GM12878 (cell line): ENCODE measurements around the gene ADGRD2. TPM values are rescaled to one million over a fixed set of nuclear protein-coding genes. Genes with fewer than 3 reads are reported as not detected.

ENCODE experiments used
- ATAC-seq: fragments of 200-7000 bp; cut with Tn5 transposase; 3 replicates; pipeline ENCODE4 v1.9.1; 2020; ENCODE audit warnings: mild to moderate bottlenecking, moderate library complexity
- BruUV-seq: library from RNA; stranded (reverse); fragments of 400-500 nt; replicated peaks from 2 replicates; lab custom pipeline; 2021; lab: Mats Ljungman, UMichigan
- CTCF ChIA-PET: fragments of 300-600 bp; sonication (Branson Sonifier 250); formaldehyde crosslinking; extraction: SDS; loops from one replicate; lab custom pipeline; 2021; ENCODE audit warnings: inconsistent platforms; lab: Yijun Ruan, JAX
- POLR2A ChIA-PET: fragments of 350-600 bp; formaldehyde crosslinking; extraction: SDS; loops from one replicate; lab custom pipeline; 2021; ENCODE audit warnings: inconsistent platforms; lab: Charles Lee
- RAD21 ChIA-PET: fragments of 300-600 bp; sonication (Branson Sonifier 250); formaldehyde crosslinking; loops from one replicate; lab custom pipeline; 2023; ENCODE audit warnings: antibody characterized with exemption; ENCODE audit not compliant: unreplicated experiment; lab: Charles Lee
- SMC1A ChIA-PET: fragments of 300-600 bp; sonication (Branson Sonifier 250); formaldehyde crosslinking; loops from one replicate; lab custom pipeline; 2023; ENCODE audit not compliant: unreplicated experiment, uncharacterized antibody; lab: Charles Lee
- DNase-seq: peaks from one replicate; pipeline ENCODE4 v3.0.0-alpha.2; 2011; ENCODE audit warnings: low read depth, low spot score
- FAIRE-seq: peaks from 3 replicates; lab custom pipeline; 2011; peaks lifted over from hg19 to GRCh38; lab: Jason Lieb, UNC
- H2AFZ ChIP-seq: 2 replicates; pipeline ENCODE4 v1.6.0; 2011; ENCODE audit warnings: low read depth, low read length, control low read depth; ENCODE audit not compliant: control insufficient read depth
- H3K27ac ChIP-seq: 2 replicates; pipeline ENCODE4 v1.5.1; 2011; ENCODE audit warnings: control low read depth; ENCODE audit not compliant: control insufficient read depth, insufficient read depth
- H3K27me3 ChIP-seq, 2 experiments: replicated peaks in 1 of 2; 2 replicates each; pipeline versions ENCODE4 v1.6.0 to v1.6.1; 2011; ENCODE audit warnings: low read length in 1 of 2; ENCODE audit not compliant: control insufficient read depth in 2 of 2, insufficient read depth in 2 of 2
- H3K36me3 ChIP-seq, 2 experiments: 2 replicates each; pipeline ENCODE4 v1.5.1; 2011; ENCODE audit warnings: low read length in 1 of 2; ENCODE audit not compliant: control insufficient read depth in 2 of 2, insufficient read depth in 2 of 2
- H3K4me1 ChIP-seq: 2 replicates; pipeline ENCODE4 v1.6.1; 2011; ENCODE audit warnings: mild to moderate bottlenecking, low read length, moderate library complexity, mixed read lengths; ENCODE audit not compliant: control insufficient read depth, insufficient read depth
- H3K4me2 ChIP-seq: 2 replicates; pipeline ENCODE4 v1.6.0; 2011; ENCODE audit warnings: control low read depth; ENCODE audit not compliant: control insufficient read depth, insufficient read depth
- H3K4me3 ChIP-seq: fragments of 200-600 bp; sonication (generic); 2 replicates; pipeline ENCODE4 v1.5.1; 2016
- H3K79me2 ChIP-seq: 2 replicates; pipeline ENCODE4 v1.6.0; 2011; ENCODE audit warnings: low read length; ENCODE audit not compliant: control insufficient read depth, insufficient read depth
- H3K9ac ChIP-seq: 2 replicates; pipeline ENCODE4 v1.8.0; 2011; ENCODE audit warnings: low read length, control low read depth, mixed read lengths; ENCODE audit not compliant: control insufficient read depth, insufficient read depth
- H3K9me3 ChIP-seq: replicated peaks from 3 replicates; pipeline ENCODE4 v1.5.1; 2011; ENCODE audit warnings: mild to moderate bottlenecking, low read length; ENCODE audit not compliant: control insufficient read depth, insufficient read depth
- H4K20me1 ChIP-seq: 2 replicates; pipeline ENCODE4 v1.6.0; 2011; ENCODE audit not compliant: control insufficient read depth, insufficient read depth
- CEBPB ChIP-seq, 2 experiments: fragments of 150-350 bp in 1 of 2; IDR thresholded peaks; 2 replicates each; pipeline ENCODE4 v1.6.1; 2012 to 2014; ENCODE audit warnings: low read depth in 2 of 2, low read length in 2 of 2, borderline replicate concordance in 1 of 2, inconsistent platforms in 1 of 2
- CEBPZ ChIP-seq: fragments of 150-350 bp; IDR thresholded peaks from 2 replicates; pipeline ENCODE4 v1.6.1; 2016; ENCODE audit warnings: low read depth, low read length
- ELK1 ChIP-seq: IDR thresholded peaks from 2 replicates; pipeline ENCODE4 v1.6.1; 2012; ENCODE audit warnings: low read depth, low read length, improper control_type of control experiment
- GABPA ChIP-seq: IDR thresholded peaks from 2 replicates; pipeline ENCODE4 v1.6.1; 2014; ENCODE audit warnings: antibody characterized with exemption, low read depth, mild to moderate bottlenecking, inconsistent platforms
- IKZF1 ChIP-seq: fragments of 450-650 bp; conservative IDR thresholded peaks from 2 replicates; pipeline ENCODE4 v1.6.1; 2017; ENCODE audit warnings: antibody characterized with exemption, mild to moderate bottlenecking
- MYC ChIP-seq: IDR thresholded peaks from 2 replicates; pipeline ENCODE4 v1.6.1; 2011; ENCODE audit warnings: mild to moderate bottlenecking, low read length, moderate library complexity, inconsistent platforms; ENCODE audit not compliant: insufficient read depth, insufficient replicate concordance, insufficient read length, severe bottlenecking
- NR2C1 ChIP-seq: fragments of 450-650 bp; IDR thresholded peaks from 2 replicates; pipeline ENCODE4 v1.6.1; 2017; ENCODE audit warnings: antibody characterized with exemption, mild to moderate bottlenecking, moderate library complexity
- PAX5 ChIP-seq: IDR thresholded peaks from 2 replicates; pipeline ENCODE4 v1.6.1; 2011; ENCODE audit warnings: low read depth, low read length, borderline replicate concordance
- POLR2AphosphoS2 ChIP-seq: IDR thresholded peaks from 2 replicates; pipeline ENCODE4 v1.6.1; 2011; ENCODE audit warnings: low read depth, mild to moderate bottlenecking, low read length, improper control_type of control experiment, moderate library complexity
- POLR2AphosphoS5 ChIP-seq: IDR thresholded peaks from 2 replicates; pipeline ENCODE4 v1.6.1; 2011; ENCODE audit warnings: mild to moderate bottlenecking, low read length, inconsistent platforms
- POU2F2 ChIP-seq: IDR thresholded peaks from 3 replicates; pipeline ENCODE4 v1.6.1; 2011; ENCODE audit warnings: low read depth, mild to moderate bottlenecking, low read length, borderline replicate concordance
- RFX5 ChIP-seq: IDR thresholded peaks from 2 replicates; pipeline ENCODE4 v1.6.1; 2011; ENCODE audit warnings: low read depth, low read length, improper control_type of control experiment
- SIN3A ChIP-seq: IDR thresholded peaks from 2 replicates; pipeline ENCODE4 v1.6.1; 2012; ENCODE audit warnings: low read depth, low read length, improper control_type of control experiment
- SP1 ChIP-seq: IDR thresholded peaks from one replicate; pipeline ENCODE4 v1.6.1; 2011; ENCODE audit warnings: low read depth, low read length
- TCF12 ChIP-seq: IDR thresholded peaks from 2 replicates; pipeline ENCODE4 v1.6.1; 2011; ENCODE audit warnings: low read depth, mild to moderate bottlenecking, low read length
- TCF7 ChIP-seq: IDR thresholded peaks from 2 replicates; pipeline ENCODE4 v1.6.1; 2014; ENCODE audit warnings: antibody characterized with exemption, borderline replicate concordance
- ZNF24 ChIP-seq: fragments of 450-650 bp; IDR thresholded peaks from 2 replicates; pipeline ENCODE4 v1.6.1; 2017; ENCODE audit warnings: antibody characterized with exemption, mild to moderate bottlenecking
- in situ Hi-C: fragments of 300-500 bp; cut with MboI; formaldehyde crosslinking; loops from 9 replicates; pipeline ENCODE4 v1.14.3; 2018; ENCODE audit warnings: mixed read lengths
- intact Hi-C: fragments of 100-400 bp; cut with micrococcal nuclease; formaldehyde crosslinking; loops from one replicate; pipeline ENCODE4 v1.14.2; 2022; ENCODE audit not compliant: unreplicated experiment
- polyA plus RNA-seq, 11 experiments: library from polyadenylated mRNA; depleted of rRNA in 4 of 11; unstranded in 6 of 11; stranded (reverse) in 5 of 11; fragments of >200 nt; fragmentation: Nextera tagmentation in 4 of 11; fragmentation: Illumina TruSeq in 1 of 11; extraction: Ambion mirVana in 4 of 11; extraction: Trizol in 1 of 11; gene quantifications; 1 replicate in 1 of 11; 2 replicates in 10 of 11; pipeline versions ENCODE4 v1.2.1 to v1.2.3, GENCODE V29; 2011 to 2016; ENCODE audit warnings: inconsistent platforms in 2 of 11, missing spikeins in 2 of 11, low read depth in 1 of 11
- total RNA-seq, 4 experiments: library from RNA; depleted of rRNA in 3 of 4; stranded (reverse); fragments of >200 nt in 3 of 4; fragmentation: Illumina TruSeq in 1 of 4; extraction: Trizol in 1 of 4; gene quantifications; 2 replicates each; pipeline versions ENCODE4 v1.2.1 to v1.2.3, GENCODE V29; 2013 to 2021

Gene ADGRD2
- total and polyA plus RNA-seq, 10 of the 15 experiments (the other 5 are each of a cell fraction or from before 2014, with no cell fraction given) = not detected

GRCh38 chr9:124442379-124442778, 7.9 kb upstream of the ADGRD2 start:
- BruUV-seq = no TSS peak
- SMC1A ChIA-PET = no interaction called here
- H3K27ac ChIP-seq = no peak overlapping the region
- H3K4me1 ChIP-seq = no peaks in the 10 kb centered on the region
- ATAC-seq (no peak), DNase-seq (no peak), FAIRE-seq (no peak)
- POLR2A ChIA-PET = no interaction called here
- RAD21 ChIA-PET = interaction anchor here (0.6 kb wide), 1 partner anchor 353 kb away, joined by 3 read pairs; no protein-coding TSS in a partner anchor
- no peak overlapping the region for H3K4me2 ChIP-seq
- H3K9me3 ChIP-seq = peaks cover 7% of the 10 kb centered on the region; the same call in 1 of the 3 replicates
- intact Hi-C loops = no loop called here
- in situ Hi-C loops = no loop called here
- no peaks in the 10 kb centered on the region for H3K27me3 ChIP-seq
- CTCF ChIA-PET = interaction anchor here (1.0 to 1.8 kb wide), 2 partner anchors 24 to 316 kb away, joined by 5 to 6 read pairs; no protein-coding TSS in a partner anchor
- no peak overlapping the region for H3K9ac ChIP-seq
- no peaks in the 10 kb centered on the region for H4K20me1 ChIP-seq
- H3K79me2 ChIP-seq = no peaks in the 10 kb centered on the region
- H3K4me3 ChIP-seq = no peak overlapping the region
- H2AFZ ChIP-seq = no peak overlapping the region
- TF ChIP-seq RFX5 (no peak), SP1 (no peak), GABPA (no peak), ZNF24 (no peak), CEBPZ (no peak), TCF12 (no peak), ELK1 (no peak), POLR2AphosphoS5 (no peak), SIN3A (no peak), POU2F2 (no peak), NR2C1 (no peak), IKZF1 (no peak), MYC (no peak), TCF7 (no peak), POLR2AphosphoS2 (no peak), PAX5 (no peak), CEBPB (IDR thresholded peaks at IDR 0.05; ENCODE audit: borderline replicate concordance in 1 of 2, low read depth in 2 of 2, low read length in 2 of 2) (no peak)
- H3K36me3 ChIP-seq = no peaks in the 10 kb centered on the region
